ENCODE results near the gene FAM81B.
"Not testable (repeated sequence)": the region's sequence is repeated elsewhere in the genome, so short reads cannot be mapped to it uniquely, and the experiment has no call there.

The FAM81B gene

GRCh38 chr5:95390812-95391492 is at the start of gene FAM81B:
Gene FAM81B (plus strand): TSS chr5:95391366. CDS start chr5:95391390, 24 bp downstream.
- DNase-seq: no peak

DNA sequence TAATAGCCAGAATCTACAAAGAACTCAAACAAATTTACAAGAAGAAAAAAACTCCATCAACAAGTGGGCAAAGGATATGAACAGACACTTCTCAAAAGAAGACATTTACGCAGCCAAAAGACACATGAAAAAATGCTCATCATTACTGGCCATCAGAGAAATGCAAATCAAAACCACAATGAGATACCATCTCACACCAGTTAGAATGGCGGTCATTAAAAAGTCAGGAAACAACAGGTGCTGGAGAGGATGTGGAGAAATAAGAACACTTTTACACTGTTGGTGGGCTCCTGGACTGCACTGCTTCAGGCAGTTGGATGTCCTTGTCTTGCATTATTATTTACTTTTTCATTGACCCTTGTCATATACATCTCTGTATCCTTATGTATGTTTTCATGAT is 49.7 kb upstream of the FAM81B start:
- not testable (repeated sequence) for DNase-seq

- DNase-seq: no peak
Measured at GRCh38 chr5:95347506-95348120, 43.6 kb upstream of the FAM81B start.

DNA sequence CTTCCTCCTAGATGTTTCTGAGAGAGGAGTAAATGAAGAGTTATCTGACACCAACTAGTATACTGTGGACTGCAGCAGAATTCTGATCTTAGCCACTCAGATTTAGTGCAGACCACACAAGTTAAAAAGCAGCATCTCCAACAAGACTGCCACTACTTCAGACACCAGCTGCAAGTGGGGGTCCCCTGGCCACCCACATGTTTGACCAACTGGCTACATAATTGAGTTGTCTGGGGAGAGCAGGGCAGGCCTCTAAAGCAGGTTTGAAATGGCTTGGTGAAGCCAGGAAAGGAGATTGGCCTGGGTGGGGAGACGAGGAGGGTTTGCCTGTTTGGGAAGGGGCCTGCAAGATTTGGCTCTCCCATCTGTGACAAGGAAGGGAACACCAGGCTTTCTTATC is 40.5 kb upstream of the FAM81B start:
- no peak for DNase-seq

GRCh38 chr5:95352691-95353090 is 38.5 kb upstream of the FAM81B start:
- no peak for DNase-seq

DNA sequence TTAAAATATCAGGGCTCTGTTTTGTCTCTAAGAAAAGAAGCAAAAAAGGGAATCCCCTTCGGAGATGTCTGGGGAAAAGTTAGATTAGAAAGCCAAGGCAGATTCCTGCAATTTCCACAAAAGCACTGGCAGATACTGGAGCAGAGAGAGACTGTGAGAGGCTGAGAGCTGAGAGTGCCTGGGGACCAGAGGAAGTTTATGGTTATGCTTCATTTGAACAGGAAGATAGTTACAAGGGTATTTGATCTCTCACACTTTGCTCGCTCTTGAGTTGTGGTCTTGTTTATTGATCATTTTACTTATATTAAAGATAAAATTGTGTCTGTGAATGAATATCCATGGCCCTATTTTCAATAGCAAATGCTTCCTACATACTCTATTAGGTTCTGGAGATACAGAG is 32.8 kb upstream of the FAM81B start:
- no peak for DNase-seq

DNA sequence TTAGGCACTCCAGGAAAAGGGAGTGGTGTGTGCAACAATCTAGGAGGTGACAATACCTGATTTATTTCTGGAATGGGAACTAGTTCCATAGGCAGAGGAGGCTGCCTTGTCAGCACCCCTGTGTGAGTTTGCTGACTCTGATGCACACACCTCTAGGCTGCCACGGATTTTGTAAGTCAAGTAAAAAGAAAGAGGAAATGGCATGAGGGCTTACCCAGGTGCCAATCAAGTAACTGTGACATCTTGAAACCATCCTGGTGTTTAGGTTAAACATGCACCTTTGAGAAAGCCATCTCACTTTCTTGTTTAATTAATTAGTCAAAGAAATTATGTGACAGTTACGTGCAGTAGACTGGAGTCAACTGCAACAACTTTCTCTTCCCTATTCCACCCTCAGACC is 32.3 kb upstream of the FAM81B start:
- no peak for DNase-seq

GRCh38 chr5:95360667-95361066 is 30.5 kb upstream of the FAM81B start:
- not testable (repeated sequence) for DNase-seq

- no peak for DNase-seq
Measured at GRCh38 chr5:95365302-95366095, 25.7 kb upstream of the FAM81B start.

DNA sequence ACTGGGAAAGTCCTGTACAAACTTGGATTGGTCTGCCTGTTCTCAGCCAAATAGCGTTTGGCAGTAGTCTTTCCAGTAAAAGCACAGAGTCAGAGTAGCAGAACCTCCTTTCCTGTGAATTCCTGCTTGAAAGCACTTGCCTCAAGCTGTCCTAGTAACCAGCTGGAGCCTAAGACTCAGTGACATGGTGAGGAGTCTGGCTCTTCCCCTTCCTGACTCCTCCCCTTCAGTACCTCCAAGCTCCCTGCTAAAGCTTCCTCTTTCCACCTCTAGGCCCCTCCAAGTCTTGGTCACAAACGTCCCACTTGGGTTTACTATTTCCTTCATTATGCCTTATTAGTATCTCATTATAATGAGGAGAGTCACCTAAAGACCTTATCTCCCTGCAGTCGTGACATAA is 21.4 kb upstream of the FAM81B start:
- no peak for DNase-seq

DNA sequence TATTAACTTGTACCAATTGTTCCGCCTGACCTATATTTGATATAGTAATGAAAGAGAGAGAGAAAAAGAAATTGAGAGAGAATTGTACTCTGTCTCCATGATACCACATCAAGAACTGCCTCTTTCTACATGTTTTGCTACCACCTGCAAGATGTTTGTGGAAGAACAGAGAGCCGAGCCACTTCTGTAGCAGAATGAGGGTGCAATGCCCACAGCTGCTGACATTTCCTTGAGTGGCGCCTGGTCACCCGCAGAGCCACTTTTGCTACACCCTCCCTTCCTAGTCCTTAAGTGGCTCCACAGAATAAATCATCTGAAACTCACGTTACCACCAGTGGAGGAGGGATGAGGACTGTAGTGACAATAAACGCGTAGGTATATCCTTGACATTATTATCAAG is 17.1 kb upstream of the FAM81B start:
- no peak for DNase-seq

- DNase-seq: no peak
Measured at GRCh38 chr5:95375591-95375990, 15.6 kb upstream of the FAM81B start.

DNA sequence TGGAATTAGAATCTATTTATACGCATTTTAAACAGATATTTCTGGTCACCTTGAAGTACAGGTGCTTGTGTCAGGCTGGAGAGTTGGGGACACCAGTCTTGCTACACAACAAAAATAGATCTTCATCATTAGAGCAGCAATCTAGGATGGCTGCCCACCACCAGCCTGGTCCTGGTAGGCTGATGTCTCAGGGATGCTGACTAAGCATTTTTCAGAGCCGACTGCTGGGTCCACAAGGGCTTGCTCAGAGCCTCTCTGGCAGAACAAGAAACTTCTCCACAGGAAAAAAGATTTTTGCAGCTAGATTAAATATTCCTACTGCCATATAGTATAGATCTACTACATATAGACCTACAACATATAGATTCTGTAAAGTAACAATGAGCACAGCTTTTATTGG is 12.0 kb upstream of the FAM81B start:
- DNase-seq: no peak

GRCh38 chr5:95380103-95380628 is 11.0 kb upstream of the FAM81B start:
- peak; percentile 45 for DNase-seq

DNA sequence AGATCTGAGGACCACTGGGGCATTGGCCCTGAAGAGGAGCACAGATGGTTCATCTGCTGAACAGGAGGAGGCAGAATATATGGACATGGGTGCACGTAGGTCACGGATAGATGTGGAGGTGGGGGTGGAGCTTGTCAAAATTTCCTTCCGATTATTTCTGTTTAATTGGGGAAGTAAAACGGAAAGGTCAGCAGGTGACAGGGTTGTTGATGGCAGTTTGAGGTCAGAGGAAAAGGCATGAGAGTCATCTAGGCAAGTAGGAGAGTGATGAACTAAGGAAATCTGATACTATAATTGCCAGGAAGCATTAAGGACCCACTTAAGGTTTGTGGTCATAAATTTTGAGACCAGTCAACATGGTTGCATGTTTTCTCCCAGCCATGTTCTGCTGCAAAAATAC is 8.4 kb upstream of the FAM81B start:
- DNase-seq: no peak

DNA sequence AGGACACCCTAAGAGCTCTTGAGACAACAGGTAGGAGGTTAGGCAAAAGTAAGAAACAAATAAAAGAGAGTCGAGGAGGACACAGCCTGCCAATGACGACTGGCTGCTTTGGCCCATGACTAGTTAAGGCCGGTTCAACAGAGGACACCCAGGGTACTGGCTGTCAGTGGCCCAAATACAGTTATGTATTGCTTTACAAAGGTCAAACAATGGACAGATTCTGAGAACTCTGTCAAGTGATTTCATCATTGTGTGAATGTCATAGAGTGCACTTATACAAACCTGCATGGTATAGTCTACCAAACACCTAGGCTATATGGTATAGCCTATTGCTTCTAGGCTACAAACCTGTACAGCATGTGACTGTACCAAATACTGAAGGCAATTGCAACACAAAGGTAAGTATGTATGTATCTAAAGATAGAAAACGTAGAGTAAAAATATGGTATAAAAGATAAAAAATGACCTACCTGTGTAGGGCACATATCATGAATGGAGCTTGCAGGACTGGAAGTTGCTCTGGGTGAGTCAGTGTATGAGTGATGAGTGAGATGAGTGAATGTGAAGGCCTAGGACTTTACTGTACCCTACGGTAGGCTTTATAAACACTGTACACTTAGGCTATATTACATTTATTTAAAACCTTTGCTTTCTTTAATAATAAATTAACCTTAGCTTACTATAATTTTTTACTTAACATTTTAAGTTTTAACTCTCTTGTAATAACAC is 6.5 kb upstream of the FAM81B start:
- DNase-seq: no peak

DNA sequence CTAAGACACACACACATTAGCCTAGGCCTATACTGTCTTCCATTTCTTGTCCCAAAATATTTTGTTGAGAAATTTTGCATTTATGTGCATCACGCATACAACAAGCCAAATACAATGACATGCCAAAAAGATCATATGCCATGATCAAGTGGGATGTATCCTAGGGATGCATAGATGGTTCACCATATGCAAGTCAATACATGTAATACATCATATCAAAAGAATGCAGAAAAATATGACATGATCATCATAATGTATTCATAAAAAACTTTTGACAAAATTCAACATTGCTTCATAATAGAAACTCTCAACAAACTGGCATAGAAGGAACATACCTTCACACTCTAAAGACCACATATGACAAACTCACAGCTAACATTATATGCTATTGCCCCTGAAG is 5.8 kb upstream of the FAM81B start:
- no peak for DNase-seq

DNA sequence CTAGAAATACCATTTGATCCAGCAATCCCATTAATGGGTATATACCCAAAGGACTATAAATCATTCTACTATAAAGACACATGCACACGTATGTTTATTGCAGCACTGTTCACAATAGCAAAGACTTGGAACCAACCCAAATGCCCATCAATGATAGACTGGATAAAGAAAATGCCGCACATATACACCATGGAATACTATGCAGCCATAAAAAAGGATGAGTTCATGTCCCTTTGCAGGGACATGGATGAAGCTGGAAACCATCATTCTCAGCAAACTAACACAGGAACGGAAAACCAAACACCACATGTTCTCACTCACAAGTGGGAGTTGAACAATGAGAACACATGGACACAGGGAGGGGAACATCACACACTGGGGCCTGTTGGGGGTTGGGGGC is 799 bp downstream of the FAM81B start:
- DNase-seq: not testable (repeated sequence)

DNA sequence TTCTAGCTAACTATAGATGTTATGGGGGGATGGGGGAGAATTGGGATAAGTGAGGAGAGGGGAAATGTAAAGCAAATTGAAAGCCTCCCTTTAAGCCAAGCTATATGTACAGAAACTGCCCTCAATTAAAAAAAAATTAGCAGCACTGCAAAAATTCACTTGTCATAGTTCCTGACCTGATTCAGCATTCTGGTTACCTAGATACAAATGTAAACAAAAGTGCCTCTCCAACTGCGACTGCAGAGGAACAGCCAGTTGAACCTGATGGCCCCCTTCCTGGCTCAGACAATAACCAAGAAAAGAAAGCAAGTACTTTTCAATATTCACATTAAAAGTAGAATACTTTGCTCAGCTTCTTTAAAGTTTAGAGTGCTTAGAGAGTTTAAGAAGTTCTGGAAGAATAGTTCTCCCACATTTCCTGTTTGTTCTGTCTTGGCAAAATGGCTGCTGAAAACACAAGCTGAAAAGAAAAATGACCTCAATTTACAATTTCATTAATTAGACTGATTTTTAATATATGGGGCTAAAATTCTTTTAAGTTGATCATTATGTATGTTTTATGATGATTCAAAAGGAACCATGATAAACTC is 1.5 kb downstream of the FAM81B start:
- DNase-seq: peak; percentile 26

DNA sequence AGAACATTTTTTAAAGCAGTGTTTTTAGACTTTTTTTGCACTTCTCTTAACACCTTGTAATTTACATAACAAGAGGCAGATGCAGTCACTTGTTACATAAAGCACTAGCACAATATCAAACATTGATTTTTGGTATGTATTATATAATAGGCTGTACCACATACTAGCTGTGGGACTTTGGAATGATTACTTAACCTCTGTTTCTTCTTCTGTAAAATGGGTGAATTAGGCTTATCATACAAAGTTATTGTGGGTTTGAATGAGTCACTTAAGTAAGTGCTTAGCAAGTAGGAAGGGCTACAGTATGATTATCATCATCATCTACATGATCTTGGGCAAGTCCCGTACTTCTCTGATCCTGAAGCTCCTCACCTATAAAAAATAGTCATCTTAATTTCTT is 2.1 kb downstream of the FAM81B start:
- DNase-seq: no peak

DNA sequence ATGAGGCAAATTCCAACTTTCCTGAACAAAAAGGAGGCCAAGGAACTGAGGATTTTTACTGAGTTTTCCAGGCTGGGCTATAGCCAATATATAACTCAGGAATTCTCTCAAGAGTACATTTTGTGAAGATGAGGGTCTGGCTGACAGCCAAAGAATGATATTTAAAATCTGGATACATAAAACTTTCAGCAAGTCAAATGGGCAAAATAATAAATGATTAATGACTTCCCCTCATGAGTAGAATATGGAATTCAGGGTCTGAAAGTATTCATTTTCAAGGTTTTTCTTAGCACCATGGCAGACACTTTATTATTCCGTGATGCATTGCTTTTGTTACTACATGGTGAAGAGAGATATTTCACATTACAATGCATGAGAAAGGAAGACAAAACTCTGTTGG is 7.8 kb downstream of the FAM81B start:
- DNase-seq: no peak

GRCh38 chr5:95401626-95402025 is 10.5 kb downstream of the FAM81B start:
- no peak for DNase-seq

GRCh38 chr5:95403996-95404395 is 12.8 kb downstream of the FAM81B start:
- peak; percentile 20 for DNase-seq

All from NCI-H226 (cell line).